GM18873 (cell line): ENCODE results near the gene HHEX.
"Not testable (repeated sequence)": the region's sequence is repeated elsewhere in the genome, so short reads cannot be mapped to it uniquely, and the experiment has no call there.

Experiments used
- ATAC-seq: cut with Tn5 transposase; IDR thresholded peaks from one replicate; pipeline ENCODE4 v1.9.1; 2021; ENCODE audit warnings: mild to moderate bottlenecking, moderate library complexity, moderate number of reproducible peaks; ENCODE audit not compliant: unreplicated experiment, low FRiP score

Gene HHEX

GRCh38 chr10:92689663-92690210 lies at the start of gene HHEX:
TSS of gene HHEX (plus strand) at chr10:92689955. CDS start at chr10:92689987, 32 bp downstream.
- ATAC-seq = no peak

GRCh38 chr10:92640107-92640506 lies 49.6 kb upstream of the HHEX start:
- ATAC-seq = no peak

- ATAC-seq = no peak
Measured at GRCh38 chr10:92641492-92641891, 48.3 kb upstream of the HHEX start.

- no peak for ATAC-seq
Measured at GRCh38 chr10:92644921-92645320, 44.8 kb upstream of the HHEX start.

DNA sequence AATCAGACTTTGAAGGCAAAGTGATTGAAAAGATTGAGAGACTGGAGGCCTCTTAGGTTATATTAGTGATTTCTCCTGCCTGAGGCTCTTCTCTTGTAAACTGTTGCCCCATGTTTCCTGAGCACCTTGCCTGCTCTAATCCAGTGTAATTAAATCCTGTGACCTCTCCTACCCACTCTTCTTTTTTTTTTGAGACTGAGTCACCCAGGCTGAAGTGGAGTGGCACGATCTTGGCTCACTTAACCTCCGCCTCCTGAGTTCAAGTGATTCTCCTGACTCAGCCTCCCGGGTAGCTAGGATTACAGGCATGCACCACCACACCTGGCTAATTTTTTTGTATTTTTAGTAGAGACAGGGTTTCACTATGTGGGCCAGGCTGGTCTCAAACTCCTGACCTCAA lies 38.9 kb upstream of the HHEX start:
- not testable (repeated sequence) for ATAC-seq

DNA sequence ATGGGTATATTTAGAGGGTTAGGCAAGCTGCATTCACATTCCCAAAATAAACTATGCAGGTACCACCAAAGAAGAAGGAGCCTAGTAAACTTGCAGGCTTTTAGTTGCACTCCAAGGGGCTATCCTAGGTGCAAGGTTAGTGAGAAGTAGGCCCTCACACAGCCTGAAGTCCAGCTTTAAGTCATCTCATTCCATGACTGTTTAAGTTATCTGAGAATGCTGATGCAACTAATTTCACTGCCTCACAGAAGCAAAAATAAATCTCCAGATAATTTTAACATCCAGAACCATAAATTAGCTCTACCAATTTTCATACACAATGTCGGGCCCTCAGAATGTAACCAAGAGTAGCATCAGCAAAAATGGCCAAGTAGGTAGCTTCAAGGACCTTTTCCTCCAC lies 34.3 kb upstream of the HHEX start:
- ATAC-seq = no peak

DNA sequence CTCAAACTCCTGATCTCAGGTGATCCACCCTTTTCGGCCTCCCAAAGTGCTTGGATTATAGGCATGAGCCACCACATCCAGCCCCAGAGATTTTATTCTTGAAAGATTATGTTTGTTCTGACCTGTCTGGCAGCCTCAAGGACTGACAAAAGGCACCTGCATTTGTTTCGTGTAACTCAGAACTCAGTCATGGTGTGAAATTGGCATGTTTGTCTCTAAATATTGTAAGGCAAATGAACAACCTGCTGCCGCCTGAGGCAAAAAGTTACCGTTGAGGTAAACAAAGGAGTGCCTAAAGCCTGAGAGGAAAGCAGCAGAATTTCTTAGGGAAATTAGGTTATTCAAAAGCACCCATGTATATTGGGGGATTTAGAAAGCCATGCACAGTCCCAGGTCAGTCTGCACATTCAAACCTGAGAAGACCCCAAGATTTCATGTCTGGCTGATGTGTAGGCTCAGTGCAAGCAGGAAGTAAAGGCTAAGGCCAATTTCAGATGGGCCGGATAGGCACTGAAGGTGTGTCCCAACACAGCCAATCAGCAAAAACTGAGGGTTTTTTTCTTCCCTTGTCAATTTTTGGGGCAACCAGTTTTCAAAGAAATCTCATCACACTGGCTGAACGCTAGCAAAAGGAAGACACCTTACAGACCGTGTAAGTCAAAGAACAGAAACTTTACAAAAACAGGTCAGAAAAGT lies 33.3 kb upstream of the HHEX start:
- no peak for ATAC-seq

DNA sequence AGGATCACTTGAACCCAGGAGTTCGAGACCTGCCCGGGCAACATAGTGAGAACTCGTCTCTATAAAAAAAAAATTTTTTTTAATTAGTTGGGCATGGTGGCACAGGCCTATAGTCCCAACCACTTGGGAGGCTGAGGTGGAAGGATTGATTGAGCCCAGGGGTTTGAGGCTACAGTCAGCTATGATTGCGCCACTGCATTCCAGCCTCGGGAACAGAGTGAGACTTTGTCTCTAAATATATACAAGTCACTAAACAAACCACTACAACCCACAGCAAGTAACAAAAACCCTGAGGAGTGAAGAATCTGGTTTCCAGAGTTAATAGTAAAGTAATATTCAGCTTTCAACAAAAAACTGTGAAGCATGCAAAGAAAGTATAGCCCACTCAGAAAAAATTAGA lies 32.7 kb upstream of the HHEX start:
- ATAC-seq = no peak

DNA sequence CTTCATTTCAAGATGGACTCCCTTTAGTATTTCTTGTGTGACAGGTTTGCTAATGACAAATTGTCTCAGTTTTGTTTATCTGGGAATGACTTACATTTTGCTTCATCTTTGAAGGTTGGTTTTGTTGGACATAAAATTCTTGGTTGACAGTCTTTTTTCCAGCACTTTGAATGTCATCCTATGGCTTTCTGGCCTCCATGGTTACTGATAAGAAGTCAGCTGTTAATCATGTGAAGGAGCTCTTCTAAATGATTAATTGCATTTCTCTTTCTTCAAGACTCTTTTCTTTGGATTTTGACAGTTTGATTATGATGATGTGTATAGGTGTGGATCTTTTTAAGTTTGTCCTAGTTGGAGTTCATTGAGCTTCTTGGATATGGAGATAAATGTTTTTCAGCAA lies 26.9 kb upstream of the HHEX start:
- no peak for ATAC-seq

DNA sequence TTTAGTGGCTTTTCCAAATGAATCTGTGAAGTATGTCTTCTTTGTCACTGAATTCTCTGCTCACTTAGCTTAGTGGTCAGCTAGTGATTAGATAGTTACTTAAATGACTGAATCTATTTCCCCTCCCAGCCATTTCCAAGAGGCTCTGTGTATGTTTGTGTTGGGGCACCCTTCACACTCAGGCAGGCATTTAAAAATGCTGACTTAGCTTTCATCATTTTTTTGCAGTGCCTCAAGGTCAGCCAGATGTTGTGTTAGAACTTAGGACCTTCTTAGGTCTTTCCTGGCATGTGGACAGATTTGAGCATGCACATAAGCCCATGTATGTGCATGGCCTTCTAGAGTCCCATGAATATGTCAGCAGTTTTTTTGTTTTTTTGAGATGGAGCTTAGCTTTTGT lies 25.4 kb upstream of the HHEX start:
- no peak for ATAC-seq

DNA sequence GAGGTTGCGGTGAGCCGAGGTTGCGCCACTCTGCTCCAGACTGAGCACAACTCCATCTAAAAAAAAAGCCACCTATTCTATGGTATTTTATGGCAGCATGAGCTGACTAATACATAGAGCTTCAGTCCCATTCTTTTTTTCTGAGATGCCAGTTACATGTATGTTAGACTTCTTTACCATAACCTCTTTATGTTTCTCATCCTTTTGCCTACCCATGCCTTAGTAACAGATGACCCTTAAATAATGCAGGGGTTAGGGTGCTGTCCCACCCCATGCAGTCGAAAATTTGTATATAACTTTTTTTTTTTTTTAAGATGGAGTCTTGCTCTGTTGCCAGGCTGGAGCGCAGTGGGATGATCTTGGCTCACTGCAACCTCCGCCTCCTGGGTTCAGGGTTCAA lies 22.7 kb upstream of the HHEX start:
- ATAC-seq = no peak

GRCh38 chr10:92677708-92678107 lies 12.0 kb upstream of the HHEX start:
- no peak for ATAC-seq

DNA sequence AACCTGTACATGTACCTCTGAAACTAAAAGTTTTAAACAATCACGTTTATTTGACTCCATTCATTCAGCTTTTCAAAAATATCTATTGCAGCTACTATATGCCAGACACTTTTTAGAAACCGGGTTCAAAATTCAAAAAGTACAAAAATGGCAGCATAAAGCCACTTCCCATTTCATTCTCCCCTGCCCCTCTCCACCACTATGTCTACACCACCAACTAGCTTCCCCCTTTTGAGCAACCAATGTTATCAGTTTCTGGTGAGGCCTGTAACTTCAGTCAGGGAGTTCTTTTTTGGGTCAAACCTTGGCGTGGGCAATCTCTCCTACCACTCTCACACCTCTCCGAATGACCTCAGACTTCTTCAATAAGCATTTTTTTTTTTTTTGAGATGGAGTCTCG lies 11.5 kb upstream of the HHEX start:
- ATAC-seq = no peak

- ATAC-seq = no peak
Measured at GRCh38 chr10:92681306-92681834, 8.4 kb upstream of the HHEX start.

- no peak for ATAC-seq
Measured at GRCh38 chr10:92688573-92688926, 1.2 kb upstream of the HHEX start.

DNA sequence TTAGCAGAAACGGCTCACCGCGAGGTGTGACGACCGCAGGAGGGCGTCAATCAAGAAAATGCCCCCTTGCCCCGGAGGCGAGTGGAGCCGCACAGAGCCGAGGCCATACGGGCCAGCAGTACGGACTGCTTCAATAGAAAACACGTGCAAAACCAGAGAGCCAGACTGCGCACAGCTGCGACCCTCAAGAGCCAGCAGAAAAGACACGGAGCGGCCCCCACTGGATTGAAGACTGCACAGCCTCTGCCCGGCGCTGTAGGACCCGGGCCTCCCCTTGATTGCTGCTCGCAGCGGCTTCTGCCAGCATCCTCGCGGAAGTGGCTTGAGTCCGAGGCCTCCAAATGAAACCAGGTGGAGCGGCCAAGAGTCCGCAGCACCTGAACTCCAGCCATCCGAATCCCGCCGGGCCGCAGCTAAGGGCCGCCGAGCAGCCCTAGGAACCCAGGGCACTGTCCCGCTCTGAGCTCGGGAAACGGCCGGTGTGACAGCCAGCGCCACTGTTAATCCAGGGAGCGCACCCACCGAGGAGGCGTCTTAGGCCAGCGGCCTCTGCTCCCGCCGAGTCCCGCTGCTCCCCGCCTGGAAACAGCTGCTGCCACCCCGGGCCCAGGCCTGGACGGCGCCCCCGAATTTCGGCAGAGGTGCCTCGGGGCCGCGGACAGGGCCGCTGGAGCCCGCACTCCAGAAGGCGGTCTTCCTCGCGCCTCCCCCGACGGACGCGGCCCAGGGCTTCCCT lies 660 bp upstream of the HHEX start:
- ATAC-seq = no peak

DNA sequence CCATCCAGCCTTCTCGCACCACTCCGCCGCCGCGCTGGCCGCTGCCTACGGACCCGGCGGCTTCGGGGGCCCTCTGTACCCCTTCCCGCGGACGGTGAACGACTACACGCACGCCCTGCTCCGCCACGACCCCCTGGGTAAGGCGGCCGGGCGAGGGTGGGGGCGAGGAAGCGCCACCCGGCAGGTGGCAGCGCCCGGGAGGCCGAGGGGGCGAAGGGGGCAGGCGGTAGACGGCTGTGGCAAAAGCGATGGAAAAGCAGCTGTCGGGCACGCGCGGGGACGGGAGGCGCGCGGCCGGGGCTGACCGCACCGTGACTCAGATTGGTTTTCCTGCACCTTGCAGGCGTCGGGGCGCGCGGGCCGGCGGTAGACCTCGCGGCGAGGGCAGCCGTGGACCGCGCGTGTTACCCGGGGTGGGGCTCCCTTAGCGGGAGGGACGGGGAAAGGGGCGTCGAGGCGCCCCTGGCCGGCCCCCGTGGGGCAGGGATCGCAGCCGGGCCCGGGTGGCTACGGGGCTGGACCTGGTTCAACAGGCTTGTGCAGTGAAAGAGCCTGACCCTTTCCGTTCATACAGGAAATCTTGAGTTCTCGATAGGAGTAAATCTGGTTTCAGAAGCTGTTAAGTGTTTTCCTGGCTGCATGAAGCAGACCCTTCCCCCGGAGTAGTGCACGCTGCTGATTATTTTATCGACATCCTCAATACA lies 608 bp downstream of the HHEX start:
- no peak for ATAC-seq

GRCh38 chr10:92690915-92691590 lies 1.3 kb downstream of the HHEX start:
- no peak for ATAC-seq

GRCh38 chr10:92691591-92692079 lies 1.9 kb downstream of the HHEX start:
- ATAC-seq = no peak

DNA sequence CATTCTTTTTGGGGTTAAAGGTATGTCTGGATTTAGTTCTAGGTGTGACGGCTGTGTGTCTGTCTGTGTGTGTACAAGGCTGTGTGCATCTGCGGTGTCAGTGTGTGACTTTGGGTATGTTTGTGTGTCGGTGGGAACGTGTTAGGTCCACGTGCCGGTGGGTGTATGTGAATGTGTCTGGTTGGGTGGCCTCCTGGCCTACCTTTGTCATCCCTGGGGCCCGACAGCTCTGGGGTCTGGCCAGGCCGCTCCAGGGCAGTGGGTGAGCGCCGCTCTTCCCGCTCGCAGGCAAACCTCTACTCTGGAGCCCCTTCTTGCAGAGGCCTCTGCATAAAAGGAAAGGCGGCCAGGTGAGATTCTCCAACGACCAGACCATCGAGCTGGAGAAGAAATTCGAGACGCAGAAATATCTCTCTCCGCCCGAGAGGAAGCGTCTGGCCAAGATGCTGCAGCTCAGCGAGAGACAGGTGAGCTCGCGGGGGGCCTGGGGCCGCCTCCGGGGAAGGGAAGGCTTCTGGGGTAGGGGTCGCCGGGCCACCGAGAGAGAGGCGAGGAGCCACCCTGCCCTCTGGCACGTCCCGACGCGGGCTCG lies 2.4 kb downstream of the HHEX start:
- ATAC-seq = no peak
